ENCODE data around the gene DHRS11. TPM values are rescaled to one million over a fixed set of nuclear protein-coding genes. Genes with fewer than 3 reads are reported as not detected.

The DHRS11 gene
- total RNA-seq, 1 experiment from 2014 or later, result 27.9 TPM

DNA sequence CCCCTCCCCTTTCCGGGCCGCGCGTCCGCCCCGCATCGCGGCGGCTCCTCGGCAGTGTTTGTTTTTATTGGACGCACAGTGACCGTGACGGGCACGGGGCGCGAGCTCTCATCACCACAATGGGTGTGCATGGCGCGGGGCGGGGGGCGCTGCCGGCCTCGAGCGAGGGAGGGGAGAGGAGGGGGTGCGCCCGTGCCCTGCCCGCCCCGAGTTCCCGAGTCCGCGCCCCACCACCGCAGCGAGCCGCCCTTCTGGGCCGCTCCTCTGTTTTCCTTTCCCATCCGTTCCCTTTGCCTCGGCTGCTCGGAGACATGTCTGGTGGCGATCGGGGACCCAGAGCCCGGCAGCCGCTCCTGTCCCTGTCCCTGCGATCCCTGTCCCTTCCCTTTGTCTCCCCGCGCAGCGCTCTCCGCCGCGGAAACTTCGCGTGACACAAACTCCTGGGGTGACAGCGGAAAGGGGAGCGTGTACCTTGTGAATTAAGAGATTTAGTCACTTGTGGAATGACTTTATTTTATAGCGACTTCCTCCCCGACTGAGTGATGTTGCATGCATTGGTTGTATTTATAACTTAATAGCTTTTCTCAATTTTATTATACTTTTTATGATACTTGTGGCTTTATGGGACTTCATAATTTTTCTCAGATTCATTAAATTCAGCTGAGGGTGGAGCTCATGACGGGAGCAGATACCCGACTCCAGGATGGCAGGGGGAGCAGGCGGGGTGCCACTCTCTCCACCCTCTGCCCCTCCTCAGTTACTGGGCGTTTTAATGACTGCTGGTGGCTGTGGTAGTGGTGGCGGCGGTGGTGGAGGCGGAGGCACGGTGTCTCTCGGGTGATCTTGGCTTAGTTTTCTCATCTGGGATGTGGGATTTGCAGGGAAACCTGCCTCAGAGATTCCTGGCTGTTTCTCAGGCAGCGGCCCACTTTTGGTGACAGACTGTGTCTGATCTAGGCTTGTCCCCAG lies 50.5 kb downstream of the DHRS11 start:
- peak overlapping the region; percentile 63 to 85 for H3K4me3 Mint-ChIP-seq
- Histone ChIP-seq H3K23ac (ENCODE audit: insufficient read length, low read depth, low read length) (no peak overlapping the region), H3T11ph (ENCODE audit: low read length) (no peak overlapping the region), H3K9me3 (ENCODE audit: control insufficient read depth, low read depth, low read length) (no peaks in the 10 kb centered on the region), H3K14ac (ENCODE audit: insufficient read depth, low read length) (no peak overlapping the region), H4K91ac (ENCODE audit: insufficient read length, low read depth, low read length) (no peak overlapping the region), H3K18ac (ENCODE audit: insufficient read length, low read depth, low read length) (no peak overlapping the region), H3K4me1 (ENCODE audit: insufficient read depth, low read length) (no peaks in the 10 kb centered on the region), H2BK20ac (ENCODE audit: low read depth, low read length, poor library complexity, severe bottlenecking) (no peak overlapping the region), H3K27ac (ENCODE audit: insufficient read length, low read depth, low read length) (no peak overlapping the region), H2BK15ac (ENCODE audit: low read depth, low read length) (no peak overlapping the region), H3K9ac (ENCODE audit: extremely low read depth, insufficient read length, low read length) (no peak overlapping the region), H2AFZ (ENCODE audit: low read length) (no peak overlapping the region), H3K27me3 (ENCODE audit: insufficient read depth, low read length) (peaks cover 20% of the 10 kb centered on the region), H3K23me2 (ENCODE audit: insufficient read length, low read depth, low read length, poor library complexity, severe bottlenecking) (peaks cover 15% of the 10 kb centered on the region), H3K56ac (ENCODE audit: insufficient read length, low read depth, low read length) (no peak overlapping the region), H4K5ac (ENCODE audit: insufficient read length, low read depth, low read length) (no peak overlapping the region), H3K4me2 (ENCODE audit: insufficient read depth, insufficient read length, low read length) (peak overlapping the region; percentile 88), H4K20me1 (ENCODE audit: control insufficient read depth, insufficient read depth, insufficient read length) (no peaks in the 10 kb centered on the region), H2BK12ac (ENCODE audit: insufficient read length, low read depth, low read length) (no peak overlapping the region), H2AK5ac (ENCODE audit: insufficient read length, low read length) (no peak overlapping the region), H4K8ac (replicated peaks; ENCODE audit: insufficient read length, low read depth, low read length) (no peak overlapping the region), H2BK120ac (ENCODE audit: low read depth, low read length, poor library complexity, severe bottlenecking) (no peak overlapping the region), H2BK5ac (ENCODE audit: insufficient read length, low read length) (no peak overlapping the region), H3K79me2 (ENCODE audit: insufficient read depth, low read length) (no peaks in the 10 kb centered on the region), H3K4ac (ENCODE audit: low read depth, low read length) (no peak overlapping the region), H3K79me1 (ENCODE audit: insufficient read depth, low read depth, low read length, poor library complexity, severe bottlenecking) (no peaks in the 10 kb centered on the region)
- H3K36me3 Mint-ChIP-seq (ENCODE audit: insufficient read depth in 1 of 3, low read depth in 3 of 3), result no peaks in the 10 kb centered on the region
- DNase-seq, result peak; percentile 53
- WGBS (ENCODE audit: extremely low coverage, insufficient read length, low lambda C conversion rate), result no CpG with 5 or more reads among the region's 64 CpGs
- H3K27ac Mint-ChIP-seq, result no peak overlapping the region
- peaks cover 92% of the 10 kb centered on the region for H3K27me3 Mint-ChIP-seq (ENCODE audit: low read depth)
- H3K9me3 Mint-ChIP-seq, result no peaks in the 10 kb centered on the region; a peak in 1 of 5 replicates
- peaks cover 15 to 52% of the 10 kb centered on the region in 2 experiments for H3K4me1 Mint-ChIP-seq
- TF ChIP-seq, protein P1, sequence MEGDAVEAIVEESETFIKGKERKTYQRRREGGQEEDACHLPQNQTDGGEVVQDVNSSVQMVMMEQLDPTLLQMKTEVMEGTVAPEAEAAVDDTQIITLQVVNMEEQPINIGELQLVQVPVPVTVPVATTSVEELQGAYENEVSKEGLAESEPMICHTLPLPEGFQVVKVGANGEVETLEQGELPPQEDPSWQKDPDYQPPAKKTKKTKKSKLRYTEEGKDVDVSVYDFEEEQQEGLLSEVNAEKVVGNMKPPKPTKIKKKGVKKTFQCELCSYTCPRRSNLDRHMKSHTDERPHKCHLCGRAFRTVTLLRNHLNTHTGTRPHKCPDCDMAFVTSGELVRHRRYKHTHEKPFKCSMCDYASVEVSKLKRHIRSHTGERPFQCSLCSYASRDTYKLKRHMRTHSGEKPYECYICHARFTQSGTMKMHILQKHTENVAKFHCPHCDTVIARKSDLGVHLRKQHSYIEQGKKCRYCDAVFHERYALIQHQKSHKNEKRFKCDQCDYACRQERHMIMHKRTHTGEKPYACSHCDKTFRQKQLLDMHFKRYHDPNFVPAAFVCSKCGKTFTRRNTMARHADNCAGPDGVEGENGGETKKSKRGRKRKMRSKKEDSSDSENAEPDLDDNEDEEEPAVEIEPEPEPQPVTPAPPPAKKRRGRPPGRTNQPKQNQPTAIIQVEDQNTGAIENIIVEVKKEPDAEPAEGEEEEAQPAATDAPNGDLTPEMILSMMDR (conservative IDR thresholded peaks at IDR 0.05), result no peak

Measured in H9 (cell line).